HEK293 (cell line): ENCODE measurements around the gene RBMS1.

Source experiments
- CTCF ChIA-PET: fragments of 350-600 bp; formaldehyde crosslinking; extraction: SDS; loops from one replicate; lab custom pipeline; 2021; ENCODE audit warnings: antibody characterized with exemption; lab: Yijun Ruan, JAX
- POLR2A ChIA-PET: fragments of 300-600 bp; formaldehyde crosslinking; extraction: SDS; loops from one replicate; lab custom pipeline; 2020; ENCODE audit warnings: antibody characterized with exemption, inconsistent platforms; lab: Yijun Ruan, JAX
- H3K27ac ChIP-seq: fragments of 200-500 bp; sonication (Bioruptor generic); 2 replicates; pipeline ENCODE4 v1.5.1; 2014; ENCODE audit warnings: low read depth, low read length, control low read depth, inconsistent platforms; ENCODE audit errors: extremely low read depth
- H3K36me3 ChIP-seq, 2 experiments: fragments of 200-500 bp in 1 of 2; sonication (Bioruptor generic) in 1 of 2; 1 replicate in 1 of 2; 2 replicates in 1 of 2; pipeline ENCODE4 v1.5.1; 2014 to 2017; ENCODE audit warnings: inconsistent platforms in 2 of 2, low read length in 2 of 2; ENCODE audit not compliant: control insufficient read depth in 2 of 2, insufficient read depth in 1 of 2
- H3K4me1 ChIP-seq: fragments of 200-500 bp; sonication (Bioruptor generic); 2 replicates; pipeline ENCODE4 v1.5.1; 2014; ENCODE audit warnings: mild to moderate bottlenecking, low read length, inconsistent platforms; ENCODE audit not compliant: control insufficient read depth, insufficient read depth
- H3K4me3 ChIP-seq: 2 replicates; pipeline ENCODE4 v1.5.1; 2011; ENCODE audit warnings: low read depth, mild to moderate bottlenecking, control low read depth, low read length, moderate library complexity
- H3K9me3 ChIP-seq: fragments of 200-500 bp; sonication (Bioruptor generic); 2 replicates; pipeline ENCODE4 v1.5.1; 2014; ENCODE audit warnings: low read depth, low read length, inconsistent platforms; ENCODE audit not compliant: control insufficient read depth, insufficient read depth
- HOXD13 ChIP-seq: sonication (generic); formaldehyde crosslinking; IDR thresholded peaks from 2 replicates; pipeline ENCODE4 v1.8.0; 2022; ENCODE audit warnings: missing genetic modification reagents, borderline replicate concordance
- OSR2 ChIP-seq: fragments of 450-650 bp; formaldehyde crosslinking; IDR thresholded peaks from 2 replicates; pipeline ENCODE4 v1.5.1; 2016; ENCODE audit warnings: missing biosample characterization, missing genetic modification characterization
- PRDM4 ChIP-seq: fragments of 450-650 bp; formaldehyde crosslinking; IDR thresholded peaks from 2 replicates; pipeline ENCODE4 v1.5.1; 2017; ENCODE audit warnings: missing biosample characterization, missing genetic modification characterization
- RBAK ChIP-seq: fragments of 450-650 bp; formaldehyde crosslinking; IDR thresholded peaks from 2 replicates; pipeline ENCODE4 v1.5.1; 2016; ENCODE audit warnings: missing biosample characterization, missing genetic modification characterization
- SETDB1 ChIP-seq: IDR thresholded peaks from one replicate; pipeline ENCODE4 v1.6.1; 2017; ENCODE audit warnings: mild to moderate bottlenecking, low read length, moderate library complexity, mixed read lengths; ENCODE audit not compliant: insufficient read length
- ZBTB48 ChIP-seq: fragments of 450-650 bp; formaldehyde crosslinking; IDR thresholded peaks from 2 replicates; pipeline ENCODE4 v1.5.1; 2016; ENCODE audit warnings: missing biosample characterization, missing genetic modification characterization
- ZNF10 ChIP-seq: fragments of 450-650 bp; formaldehyde crosslinking; IDR thresholded peaks from 2 replicates; pipeline ENCODE4 v1.5.1; 2017; ENCODE audit warnings: missing biosample characterization, missing genetic modification characterization
- ZNF133 ChIP-seq: fragments of 450-650 bp; formaldehyde crosslinking; IDR thresholded peaks from 2 replicates; pipeline ENCODE4 v1.5.1; 2016; ENCODE audit warnings: missing biosample characterization, missing genetic modification characterization
- ZNF354C ChIP-seq: fragments of 450-650 bp; formaldehyde crosslinking; IDR thresholded peaks from 2 replicates; pipeline ENCODE4 v1.5.1; 2016; ENCODE audit warnings: missing biosample characterization, missing genetic modification characterization, low read depth, borderline replicate concordance
- ZNF423 ChIP-seq: fragments of 450-650 bp; formaldehyde crosslinking; IDR thresholded peaks from 2 replicates; pipeline ENCODE4 v1.5.1; 2016; ENCODE audit warnings: missing biosample characterization, missing genetic modification characterization
- ZNF449 ChIP-seq: fragments of 450-650 bp; formaldehyde crosslinking; IDR thresholded peaks from 2 replicates; pipeline ENCODE4 v1.5.1; 2017; ENCODE audit warnings: missing biosample characterization, mild to moderate bottlenecking, missing genetic modification characterization, moderate library complexity
- ZNF518A ChIP-seq: fragments of 450-650 bp; formaldehyde crosslinking; conservative IDR thresholded peaks from 2 replicates; pipeline ENCODE4 v1.5.1; 2016; ENCODE audit warnings: low read depth, missing biosample characterization, missing genetic modification characterization
- ZNF629 ChIP-seq: fragments of 450-650 bp; formaldehyde crosslinking; IDR thresholded peaks from 2 replicates; pipeline ENCODE4 v1.5.1; 2017; ENCODE audit warnings: missing biosample characterization, missing genetic modification characterization
- TF ChIP-seq, protein P1 (sequence below): fragments of 450-650 bp; formaldehyde crosslinking; IDR thresholded peaks from 2 replicates; pipeline ENCODE4 v1.5.1; 2016; ENCODE audit warnings: missing biosample characterization, missing genetic modification characterization

RBMS1 gene

DNA sequence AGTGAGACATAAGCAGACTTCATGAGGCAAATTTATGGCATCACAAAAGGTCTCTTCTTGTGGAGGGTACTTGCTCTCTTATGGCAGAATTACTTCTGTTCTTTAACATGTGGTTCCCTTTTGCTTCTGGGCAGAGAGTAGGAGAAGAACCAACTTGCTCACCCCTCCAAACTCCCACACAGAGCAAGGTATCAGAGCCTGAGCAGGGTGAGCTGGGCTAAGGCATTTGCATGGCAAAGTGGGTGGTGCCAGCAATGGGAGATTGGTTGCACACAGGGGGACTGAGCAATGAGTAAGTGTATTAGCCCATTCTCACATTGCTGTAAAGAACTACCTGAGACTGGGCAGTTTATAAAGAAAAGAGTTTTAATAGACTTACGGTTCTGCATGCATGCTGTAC, 229.3 kb downstream of the RBMS1 start:
- CTCF ChIA-PET = interaction anchor here (0.7 kb wide), 1 partner anchor 155 kb away, joined by 3 read pairs; no protein-coding TSS in a partner anchor

GRCh38 chr2:160261732-160262131, 231.9 kb downstream of the RBMS1 start:
- no peaks in the 10 kb centered on the region for H3K9me3 ChIP-seq
- no peak for TF ChIP-seq ZNF518A (tag by site-specific recombination)
- TF ChIP-seq, protein P1, sequence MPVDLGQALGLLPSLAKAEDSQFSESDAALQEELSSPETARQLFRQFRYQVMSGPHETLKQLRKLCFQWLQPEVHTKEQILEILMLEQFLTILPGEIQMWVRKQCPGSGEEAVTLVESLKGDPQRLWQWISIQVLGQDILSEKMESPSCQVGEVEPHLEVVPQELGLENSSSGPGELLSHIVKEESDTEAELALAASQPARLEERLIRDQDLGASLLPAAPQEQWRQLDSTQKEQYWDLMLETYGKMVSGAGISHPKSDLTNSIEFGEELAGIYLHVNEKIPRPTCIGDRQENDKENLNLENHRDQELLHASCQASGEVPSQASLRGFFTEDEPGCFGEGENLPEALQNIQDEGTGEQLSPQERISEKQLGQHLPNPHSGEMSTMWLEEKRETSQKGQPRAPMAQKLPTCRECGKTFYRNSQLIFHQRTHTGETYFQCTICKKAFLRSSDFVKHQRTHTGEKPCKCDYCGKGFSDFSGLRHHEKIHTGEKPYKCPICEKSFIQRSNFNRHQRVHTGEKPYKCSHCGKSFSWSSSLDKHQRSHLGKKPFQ (tag by site-specific recombination) = no peak
- TF ChIP-seq ZNF133 = no peak
- no peak for TF ChIP-seq ZNF10 (tag by site-specific recombination)
- no peak for TF ChIP-seq RBAK (tag by site-specific recombination)
- no peak for TF ChIP-seq HOXD13 (CRISPR knock-in tag)
- H3K27ac ChIP-seq = no peak overlapping the region
- H3K4me3 ChIP-seq = no peak overlapping the region
- no peaks in the 10 kb centered on the region for H3K4me1 ChIP-seq
- POLR2A ChIA-PET = no interaction called here
- CTCF ChIA-PET = interaction anchor here (2.0 kb wide), 1 partner anchor 10 kb away, joined by 6 read pairs; no protein-coding TSS in a partner anchor
- no peaks in the 10 kb centered on the region for H3K36me3 ChIP-seq

More for the DNA sequence above, 229.3 kb downstream of the RBMS1 start:
- Histone ChIP-seq H3K9me3 (no peaks in the 10 kb centered on the region), H3K27ac (no peak overlapping the region), H3K36me3 (no peaks in the 10 kb centered on the region), H3K4me3 (no peak overlapping the region), H3K4me1 (no peaks in the 10 kb centered on the region)
- POLR2A ChIA-PET = no interaction called here
- TF ChIP-seq ZNF449 (tag by site-specific recombination) (no peak), OSR2 (tag by site-specific recombination) (no peak), ZNF423 (tag by site-specific recombination) (no peak), SETDB1 (no peak), ZBTB48 (tag by site-specific recombination) (no peak), ZNF354C (tag by site-specific recombination) (no peak)

DNA sequence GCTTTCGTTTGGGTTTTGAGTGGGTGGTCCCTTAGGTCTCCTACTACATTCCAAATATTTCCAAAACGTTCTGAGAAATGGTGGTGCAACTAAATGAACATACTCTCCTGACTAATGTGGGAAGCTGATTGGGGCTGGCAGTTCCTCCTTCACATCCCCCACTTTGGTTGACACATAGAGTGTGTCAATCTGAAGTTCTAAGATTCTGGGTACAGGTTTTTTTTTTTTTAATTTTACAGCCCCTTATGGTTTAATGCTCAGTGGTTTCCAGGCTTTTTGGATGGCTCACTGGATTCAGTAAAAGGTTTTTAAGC, 235.2 kb downstream of the RBMS1 start:
- Histone ChIP-seq H3K9me3 (no peaks in the 10 kb centered on the region), H3K4me1 (no peaks in the 10 kb centered on the region), H3K4me3 (no peak overlapping the region), H3K36me3 (no peaks in the 10 kb centered on the region), H3K27ac (no peak overlapping the region)
- ChIA-PET POLR2A (no interaction called here), CTCF (interaction anchor here (0.6 to 1.1 kb wide), 2 partner anchors 10 to 95 kb away, joined by 3 to 5 read pairs; no protein-coding TSS in a partner anchor)
- TF ChIP-seq ZNF629 (tag by site-specific recombination) (no peak), PRDM4 (tag by site-specific recombination) (no peak)
